ENCODE results near the gene PKNOX2. TPM values are rescaled to one million over a fixed set of nuclear protein-coding genes. Genes with fewer than 3 reads are reported as not detected.

PKNOX2 gene
- total and polyA plus RNA-seq, 9 of the 15 experiments (the other 6 are each of a cell fraction or from before 2014, with no cell fraction given): not detected

- 0 out of 2 replicates have a peak, but pooled peaks have one; percentile 21 for TF ChIP-seq SMAD4 (CRISPR knock-in tag; conservative IDR thresholded peaks at IDR 0.05)
- TF ChIP-seq ZBTB11 (CRISPR knock-in tag; IDR thresholded peaks at IDR 0.05): peak in 1 of 3 experiments; percentile 40; a peak in 1 of 6 replicates
- TF ChIP-seq RAD21 (CRISPR knock-in tag; conservative IDR thresholded peaks at IDR 0.05 in 1 of 2, IDR thresholded peaks at IDR 0.05 in 1 of 2): peak in 1 of 2 experiments; percentile 41; a peak in 2 of 4 replicates
- peak; percentile 25; the same call in 1 of the 2 replicates for TF ChIP-seq CC2D1A (IDR thresholded peaks at IDR 0.05)
- no peak for TF ChIP-seq RBM15 (IDR thresholded peaks at IDR 0.05; ENCODE audit: insufficient read depth, low read length)
- TF ChIP-seq ZBTB40 (IDR thresholded peaks at IDR 0.05): peak; percentile 89
- no peak for TF ChIP-seq ZBTB40 (CRISPR knock-in tag; IDR thresholded peaks at IDR 0.05)
- TF ChIP-seq CBX3 (IDR thresholded peaks at IDR 0.05; ENCODE audit: borderline replicate concordance in 1 of 2, low read length in 2 of 2): peak in 1 of 2 experiments; percentile 61; a peak in 1 of 3 replicates
Observed at GRCh38 chr11:125123947-125124617, 40.5 kb upstream of the PKNOX2 start (continued).
